Neural crest cell (in vitro differentiated cells): ENCODE measurements around the gene SLC27A5. TPM values are rescaled to one million over a fixed set of nuclear protein-coding genes. Genes with fewer than 3 reads are reported as not detected.
"Not testable (repeated sequence)": the region's sequence is repeated elsewhere in the genome, so short reads cannot be mapped to it uniquely, and the experiment has no call there.

Experiments used
- DNase-seq: peaks from one replicate; pipeline ENCODE4 v3.0.0; 2021; ENCODE audit warnings: low read depth, mixed read lengths, low spot score
- H3K27ac Mint-ChIP-seq: one replicate; pipeline ENCODE4 v1.8.0; 2021; ENCODE audit warnings: mild to moderate bottlenecking, mixed read lengths; ENCODE audit not compliant: unreplicated experiment
- H3K27me3 Mint-ChIP-seq: 2 replicates; pipeline ENCODE4 v1.8.0; 2021; ENCODE audit warnings: low read depth, mild to moderate bottlenecking, mixed read lengths
- H3K36me3 Mint-ChIP-seq: 2 replicates; pipeline ENCODE4 v1.8.0; 2021; ENCODE audit warnings: low read depth, mild to moderate bottlenecking, mixed read lengths
- H3K4me1 Mint-ChIP-seq: 2 replicates; pipeline ENCODE4 v1.8.0; 2021; ENCODE audit warnings: mixed read lengths
- H3K4me3 Mint-ChIP-seq: one replicate; pipeline ENCODE4 v1.8.0; 2021; ENCODE audit warnings: mild to moderate bottlenecking, mixed read lengths
- H3K9me3 Mint-ChIP-seq: 2 replicates; pipeline ENCODE4 v1.8.0; 2021; ENCODE audit warnings: mixed read lengths
- CTCF ChIP-seq: fragments of 200-600 bp; sonication (generic); conservative IDR thresholded peaks from 2 replicates; pipeline ENCODE4 v1.5.0; 2021; ENCODE audit warnings: antibody characterized with exemption, mild to moderate bottlenecking
- total RNA-seq: library from RNA; stranded (reverse); gene quantifications from 2 replicates; pipeline ENCODE4 v1.2.1, GENCODE V29; 2021

SLC27A5 gene
- total RNA-seq, 1 donor from 2014 or later = 17.5 TPM

- no peak for TF ChIP-seq CTCF
- Mint-ChIP-seq H3K4me1 (peaks cover 25% of the 10 kb centered on the region), H3K9me3 (no peaks in the 10 kb centered on the region), H3K36me3 (no peaks in the 10 kb centered on the region), H3K4me3 (peak overlapping the region; percentile 96), H3K27me3 (peaks cover 7% of the 10 kb centered on the region), H3K27ac (peak overlapping the region; percentile 99)
- no peak for DNase-seq
These were observed 36.6 kb downstream of the SLC27A5 start for GRCh38 chr19:58474997-58475713.

GRCh38 chr19:58474291-58474996 lies 37.3 kb downstream of the SLC27A5 start:
- TF ChIP-seq CTCF = no peak
- no peaks in the 10 kb centered on the region for H3K9me3 Mint-ChIP-seq
- DNase-seq = no peak
- no peaks in the 10 kb centered on the region for H3K36me3 Mint-ChIP-seq
- H3K4me1 Mint-ChIP-seq = peaks cover 25% of the 10 kb centered on the region
- peaks cover 7% of the 10 kb centered on the region for H3K27me3 Mint-ChIP-seq
- H3K27ac Mint-ChIP-seq = no peak overlapping the region
- H3K4me3 Mint-ChIP-seq = peak overlapping the region; percentile 96

- H3K27me3 Mint-ChIP-seq = peaks cover 7% of the 10 kb centered on the region
- no peak for TF ChIP-seq CTCF
- H3K27ac Mint-ChIP-seq = peak overlapping the region; percentile 67
- H3K4me3 Mint-ChIP-seq = peak overlapping the region; percentile 96
- H3K4me1 Mint-ChIP-seq = peaks cover 25% of the 10 kb centered on the region
- H3K36me3 Mint-ChIP-seq = no peaks in the 10 kb centered on the region
- H3K9me3 Mint-ChIP-seq = no peaks in the 10 kb centered on the region
- DNase-seq = no peak
These were observed 38.0 kb downstream of the SLC27A5 start for GRCh38 chr19:58473775-58474174.

- Mint-ChIP-seq H3K27me3 (peaks cover 6% of the 10 kb centered on the region), H3K4me1 (peaks cover 34% of the 10 kb centered on the region), H3K4me3 (no peak overlapping the region), H3K27ac (no peak overlapping the region), H3K36me3 (no peaks in the 10 kb centered on the region), H3K9me3 (no peaks in the 10 kb centered on the region)
- DNase-seq = no peak
- TF ChIP-seq CTCF = no peak
These were observed 40.1 kb downstream of the SLC27A5 start for GRCh38 chr19:58471736-58472135.

GRCh38 chr19:58470837-58471543 lies 40.8 kb downstream of the SLC27A5 start:
- peak overlapping the region; percentile 64 for H3K4me3 Mint-ChIP-seq
- H3K27ac Mint-ChIP-seq = not testable (repeated sequence)

More at GRCh38 chr19:58470837-58471543, 40.8 kb downstream of the SLC27A5 start:
- H3K9me3 Mint-ChIP-seq, H3K27me3 Mint-ChIP-seq, H3K36me3 Mint-ChIP-seq, DNase-seq: not testable (repeated sequence)
- peaks cover 37% of the 10 kb centered on the region for H3K4me1 Mint-ChIP-seq
